Osteocyte (in vitro differentiated cells): Measurements from ENCODE around the gene AMBP. TPM values are rescaled to one million over a fixed set of nuclear protein-coding genes. Genes with fewer than 3 reads are reported as not detected.

ENCODE experiments used
- DNase-seq: peaks from one replicate; pipeline ENCODE4 v3.0.0; 2021; ENCODE audit warnings: mixed read lengths; ENCODE audit not compliant: unreplicated experiment; ENCODE audit errors: extremely low spot score
- H3K27ac Mint-ChIP-seq: one replicate; pipeline ENCODE4 v1.8.0; 2021; ENCODE audit warnings: mild to moderate bottlenecking, mixed read lengths; ENCODE audit not compliant: unreplicated experiment
- H3K27me3 Mint-ChIP-seq: one replicate; pipeline ENCODE4 v1.8.0; 2021; ENCODE audit warnings: mixed read lengths; ENCODE audit not compliant: unreplicated experiment
- H3K36me3 Mint-ChIP-seq: one replicate; pipeline ENCODE4 v1.8.0; 2021; ENCODE audit warnings: mixed read lengths; ENCODE audit not compliant: unreplicated experiment
- H3K4me1 Mint-ChIP-seq: one replicate; pipeline ENCODE4 v1.8.0; 2021; ENCODE audit warnings: mixed read lengths; ENCODE audit not compliant: unreplicated experiment
- H3K4me3 Mint-ChIP-seq: one replicate; pipeline ENCODE4 v1.8.0; 2021; ENCODE audit warnings: mild to moderate bottlenecking, moderate library complexity, mixed read lengths; ENCODE audit not compliant: unreplicated experiment
- H3K9me3 Mint-ChIP-seq: one replicate; pipeline ENCODE4 v1.8.0; 2021; ENCODE audit warnings: mixed read lengths; ENCODE audit not compliant: unreplicated experiment
- total RNA-seq: library from RNA; stranded (reverse); gene quantifications from 2 replicates; pipeline ENCODE4 v1.2.1, GENCODE V29; 2021
- TF ChIP-seq, protein P1 (sequence below): fragments of 200-600 bp; sonication (generic); IDR thresholded peaks from 2 replicates; pipeline ENCODE4 v1.5.0; 2021; ENCODE audit warnings: antibody characterized with exemption, mild to moderate bottlenecking, moderate library complexity

AMBP gene
- total RNA-seq, 1 donor from 2014 or later: not detected

GRCh38 chr9:114070188-114071103 is 7.7 kb downstream of the AMBP start:
- Mint-ChIP-seq H3K27me3 (peaks cover 37% of the 10 kb centered on the region), H3K27ac (no peak overlapping the region), H3K9me3 (no peaks in the 10 kb centered on the region), H3K4me3 (no peak overlapping the region), H3K36me3 (no peaks in the 10 kb centered on the region), H3K4me1 (no peaks in the 10 kb centered on the region)
- DNase-seq: no peak
- TF ChIP-seq, protein P1, sequence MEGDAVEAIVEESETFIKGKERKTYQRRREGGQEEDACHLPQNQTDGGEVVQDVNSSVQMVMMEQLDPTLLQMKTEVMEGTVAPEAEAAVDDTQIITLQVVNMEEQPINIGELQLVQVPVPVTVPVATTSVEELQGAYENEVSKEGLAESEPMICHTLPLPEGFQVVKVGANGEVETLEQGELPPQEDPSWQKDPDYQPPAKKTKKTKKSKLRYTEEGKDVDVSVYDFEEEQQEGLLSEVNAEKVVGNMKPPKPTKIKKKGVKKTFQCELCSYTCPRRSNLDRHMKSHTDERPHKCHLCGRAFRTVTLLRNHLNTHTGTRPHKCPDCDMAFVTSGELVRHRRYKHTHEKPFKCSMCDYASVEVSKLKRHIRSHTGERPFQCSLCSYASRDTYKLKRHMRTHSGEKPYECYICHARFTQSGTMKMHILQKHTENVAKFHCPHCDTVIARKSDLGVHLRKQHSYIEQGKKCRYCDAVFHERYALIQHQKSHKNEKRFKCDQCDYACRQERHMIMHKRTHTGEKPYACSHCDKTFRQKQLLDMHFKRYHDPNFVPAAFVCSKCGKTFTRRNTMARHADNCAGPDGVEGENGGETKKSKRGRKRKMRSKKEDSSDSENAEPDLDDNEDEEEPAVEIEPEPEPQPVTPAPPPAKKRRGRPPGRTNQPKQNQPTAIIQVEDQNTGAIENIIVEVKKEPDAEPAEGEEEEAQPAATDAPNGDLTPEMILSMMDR: no peak

GRCh38 chr9:114069476-114070187 is 8.5 kb downstream of the AMBP start:
- Mint-ChIP-seq H3K9me3 (no peaks in the 10 kb centered on the region), H3K36me3 (no peaks in the 10 kb centered on the region), H3K4me3 (no peak overlapping the region), H3K27me3 (peaks cover 34% of the 10 kb centered on the region), H3K4me1 (no peaks in the 10 kb centered on the region), H3K27ac (no peak overlapping the region)
- DNase-seq: no peak
- TF ChIP-seq, protein P1: no peak

- H3K9me3 Mint-ChIP-seq: peaks cover 10% of the 10 kb centered on the region
- H3K27ac Mint-ChIP-seq: no peak overlapping the region
- no peak for DNase-seq
- H3K4me1 Mint-ChIP-seq: peaks cover 1% of the 10 kb centered on the region
- H3K36me3 Mint-ChIP-seq: peaks cover 6% of the 10 kb centered on the region
- TF ChIP-seq, protein P1: no peak
- H3K4me3 Mint-ChIP-seq: no peak overlapping the region
- H3K27me3 Mint-ChIP-seq: peaks cover 54% of the 10 kb centered on the region
These were observed 12.8 kb downstream of the AMBP start for GRCh38 chr9:114065304-114065703.

- peaks cover 26% of the 10 kb centered on the region for H3K4me1 Mint-ChIP-seq
- H3K27ac Mint-ChIP-seq: no peak overlapping the region
- TF ChIP-seq, protein P1: no peak
- H3K36me3 Mint-ChIP-seq: peaks cover 9% of the 10 kb centered on the region
- peaks cover 10% of the 10 kb centered on the region for H3K9me3 Mint-ChIP-seq
- H3K4me3 Mint-ChIP-seq: no peak overlapping the region
- H3K27me3 Mint-ChIP-seq: peaks cover 37% of the 10 kb centered on the region
- DNase-seq: no peak
These were observed 16.1 kb downstream of the AMBP start for GRCh38 chr9:114061830-114062474.
